GM12875 (cell line): Measurements from ENCODE around the gene SMTN.

Experiments
- H3K4me3 ChIP-seq: one replicate; pipeline ENCODE4 v1.5.1; 2011; ENCODE audit warnings: low read depth, low read length, control low read depth
- CTCF ChIP-seq: IDR thresholded peaks from 2 replicates; pipeline ENCODE4 v1.5.1; 2011; ENCODE audit warnings: low read depth, mild to moderate bottlenecking, control low read depth, inconsistent platforms, low read length, moderate library complexity, borderline replicate concordance; ENCODE audit not compliant: insufficient read depth

The SMTN gene

GRCh38 chr22:31140746-31141145 lies 59.6 kb downstream of the SMTN start:
- TF ChIP-seq CTCF, result no peak
- no peak overlapping the region for H3K4me3 ChIP-seq

GRCh38 chr22:31141551-31141950 lies 60.4 kb downstream of the SMTN start:
- H3K4me3 ChIP-seq, result no peak overlapping the region
- no peak for TF ChIP-seq CTCF

DNA sequence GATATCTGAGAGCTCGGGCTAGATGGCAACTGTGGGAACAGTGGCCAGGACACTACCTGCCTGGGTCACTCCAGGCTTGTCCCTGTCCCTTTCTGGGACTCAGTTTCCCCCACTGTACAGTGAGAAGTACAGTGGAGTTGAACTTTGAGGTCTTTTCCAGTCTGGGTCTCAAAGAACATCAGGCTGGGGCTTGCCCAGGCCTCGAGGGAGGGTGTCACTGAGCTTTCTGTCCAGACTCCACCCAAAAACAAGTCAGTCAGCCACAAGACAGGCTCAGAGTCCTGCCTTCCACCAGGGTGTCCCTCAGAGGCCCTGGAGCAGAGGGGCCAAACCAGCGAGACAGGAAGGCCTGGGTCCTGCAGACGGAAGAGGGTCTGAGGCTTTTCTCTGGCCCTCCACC lies 61.2 kb downstream of the SMTN start:
- H3K4me3 ChIP-seq, result no peak overlapping the region
- no peak for TF ChIP-seq CTCF

- no peak overlapping the region for H3K4me3 ChIP-seq
- TF ChIP-seq CTCF, result no peak
Observed at GRCh38 chr22:31143038-31143437, 61.9 kb downstream of the SMTN start.

- TF ChIP-seq CTCF, result no peak
- H3K4me3 ChIP-seq, result no peak overlapping the region
Observed at GRCh38 chr22:31143537-31143936, 62.4 kb downstream of the SMTN start.

DNA sequence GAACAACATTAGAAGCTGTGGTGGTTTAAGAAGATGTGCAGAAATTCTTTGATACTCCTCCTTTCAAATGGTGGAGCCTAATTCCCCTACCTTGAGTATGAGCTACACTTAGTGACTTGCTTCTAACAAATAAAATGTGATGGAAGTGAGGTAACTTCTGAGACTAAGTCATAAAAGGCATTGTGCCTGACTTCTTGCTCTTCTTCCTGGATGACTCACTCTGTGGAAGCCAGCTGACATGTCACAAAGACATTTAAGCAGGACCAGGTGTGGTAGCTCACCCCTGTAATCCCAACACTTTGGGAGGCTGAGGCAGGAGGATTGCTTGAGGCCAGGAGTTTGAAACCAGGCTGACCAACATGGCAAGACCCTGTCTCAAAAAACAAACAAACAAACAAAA lies 63.1 kb downstream of the SMTN start:
- no peak for TF ChIP-seq CTCF
- H3K4me3 ChIP-seq, result no peak overlapping the region

DNA sequence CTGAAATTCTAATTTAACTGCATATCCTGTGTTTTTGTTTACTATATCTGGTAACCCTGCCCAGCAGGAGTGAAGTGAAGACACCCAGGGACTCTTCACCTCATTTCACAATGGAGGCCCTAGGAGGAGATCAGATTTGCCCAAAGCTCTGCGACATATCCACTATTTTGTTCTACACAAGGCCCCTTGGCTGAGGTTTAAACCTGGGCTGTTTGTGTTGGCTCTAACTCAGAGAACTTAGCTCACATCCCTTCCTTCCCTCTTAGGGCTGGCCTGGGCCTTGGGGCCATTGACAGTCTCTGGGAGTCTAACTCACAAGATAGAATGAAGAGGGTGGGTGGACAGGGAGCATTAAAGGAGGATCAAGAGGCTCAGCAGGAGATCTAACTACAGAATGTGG lies 67.4 kb downstream of the SMTN start:
- TF ChIP-seq CTCF, result no peak
- H3K4me3 ChIP-seq, result no peak overlapping the region
